ENCODE results near the gene INSRR. TPM values are rescaled to one million over a fixed set of nuclear protein-coding genes. Genes with fewer than 3 reads are reported as not detected.

INSRR gene
- total and polyA plus RNA-seq, 8 donors: 0.03 to 0.06 (median 0.04) TPM; not detected in 4

DNA sequence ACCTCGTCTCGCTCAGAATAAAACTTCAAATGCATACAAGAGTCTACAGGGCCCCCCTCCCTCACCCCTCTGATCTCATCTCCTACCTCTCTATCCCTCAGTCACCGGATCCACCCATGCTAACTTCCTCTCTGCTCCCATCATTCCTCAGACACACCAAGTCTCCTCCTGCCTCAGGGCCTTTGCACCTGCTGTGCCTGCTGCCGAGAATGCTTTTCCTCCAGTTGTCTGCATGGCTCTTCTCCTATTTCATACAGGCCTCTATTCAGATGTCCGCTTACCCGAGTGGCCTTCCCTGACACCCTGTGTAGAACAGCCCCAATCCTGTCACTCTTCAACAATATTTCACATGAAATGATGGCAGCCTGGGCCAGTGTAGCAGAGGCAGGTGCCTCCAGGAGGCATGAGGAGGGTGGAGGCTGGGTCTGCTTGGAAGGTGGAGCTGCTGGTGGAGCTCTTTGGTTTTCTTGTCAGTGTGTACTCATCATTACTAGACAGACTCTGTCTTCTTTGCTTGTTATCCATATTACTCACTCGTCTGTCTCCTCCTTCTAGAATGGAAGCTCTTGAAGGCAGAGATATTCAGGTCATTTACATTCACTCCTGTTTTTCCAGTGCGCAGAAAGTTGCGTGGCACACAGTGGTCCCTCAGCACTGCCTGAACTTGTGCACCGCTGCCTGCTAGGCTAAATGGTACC is 46.5 kb downstream of the INSRR start:
- intact Hi-C loops (cut with DNase I): no loop called here
- Histone ChIP-seq H3K4me1 (peaks cover 10 to 28% of the 10 kb centered on the region in 2 donors), H3K36me3 (no peaks in the 10 kb centered on the region), H3K27ac (no peak overlapping the region), H3K9me3 (no peaks in the 10 kb centered on the region), H3K27me3 (peaks cover 0 to 29% of the 10 kb centered on the region in 2 donors), H3K4me3 (no peak overlapping the region)
- TF ChIP-seq CTCF (IDR thresholded peaks at IDR 0.05): no peak
- DNase-seq (no peak), ATAC-seq (no peak)

GRCh38 chr1:156811168-156811567 is 47.7 kb downstream of the INSRR start:
- no peak for DNase-seq
- no peak for TF ChIP-seq CTCF (IDR thresholded peaks at IDR 0.05)
- H3K36me3 ChIP-seq: no peaks in the 10 kb centered on the region
- peaks cover 10 to 28% of the 10 kb centered on the region in 2 donors for H3K4me1 ChIP-seq
- ATAC-seq: no peak
- H3K9me3 ChIP-seq: no peaks in the 10 kb centered on the region
- peaks cover 0 to 29% of the 10 kb centered on the region in 2 donors for H3K27me3 ChIP-seq
- no peak overlapping the region for H3K27ac ChIP-seq
- intact Hi-C loops (cut with DNase I): no loop called here
- H3K4me3 ChIP-seq: no peak overlapping the region

- TF ChIP-seq CTCF (IDR thresholded peaks at IDR 0.05): no peak
- no peaks in the 10 kb centered on the region for H3K9me3 ChIP-seq
- intact Hi-C loops (cut with DNase I): no loop called here
- DNase-seq (no peak), ATAC-seq (no peak)
- no peak overlapping the region for H3K4me3 ChIP-seq
- peaks cover 0 to 26% of the 10 kb centered on the region in 2 donors for H3K27me3 ChIP-seq
- H3K36me3 ChIP-seq: no peaks in the 10 kb centered on the region
- no peak overlapping the region for H3K27ac ChIP-seq
- H3K4me1 ChIP-seq: peaks cover 8 to 21% of the 10 kb centered on the region in 2 donors
Measured at GRCh38 chr1:156809711-156810366, 49.1 kb downstream of the INSRR start.

- Histone ChIP-seq H3K27me3 (peaks cover 0 to 20% of the 10 kb centered on the region in 2 donors), H3K36me3 (no peaks in the 10 kb centered on the region), H3K4me3 (no peak overlapping the region), H3K9me3 (no peaks in the 10 kb centered on the region), H3K27ac (no peak overlapping the region), H3K4me1 (peaks cover 7 to 17% of the 10 kb centered on the region in 2 donors)
- DNase-seq: no peak
- intact Hi-C loops (cut with DNase I): no loop called here
- ATAC-seq: no peak
- TF ChIP-seq CTCF (IDR thresholded peaks at IDR 0.05): no peak
Measured at GRCh38 chr1:156809281-156809680, 49.6 kb downstream of the INSRR start.

- no peaks in the 10 kb centered on the region for H3K36me3 ChIP-seq
- DNase-seq (no peak), ATAC-seq (no peak)
- H3K9me3 ChIP-seq: no peaks in the 10 kb centered on the region
- H3K27ac ChIP-seq: no peak overlapping the region
- peaks cover 3 to 13% of the 10 kb centered on the region in 2 donors for H3K4me1 ChIP-seq
- no peak overlapping the region for H3K4me3 ChIP-seq
- peaks cover 0 to 11% of the 10 kb centered on the region in 2 donors for H3K27me3 ChIP-seq
- intact Hi-C loops (cut with DNase I): no loop called here
- TF ChIP-seq CTCF (IDR thresholded peaks at IDR 0.05): no peak
Measured at GRCh38 chr1:156808186-156809030, 50.5 kb downstream of the INSRR start.
